Gastrocnemius medialis (tissue), 4 donors: ENCODE measurements around the gene UNC45A.

ENCODE experiments used
- POLR2A ChIP-seq, 2 donors: fragments of 450-650 bp; IDR thresholded peaks; one replicate each; pipeline ENCODE4 v1.6.1; 2017; ENCODE audit warnings: antibody characterized with exemption in 2 of 2, mild to moderate bottlenecking in 2 of 2, moderate library complexity in 2 of 2
- TF ChIP-seq, protein P1 (sequence below), 5 experiments: fragments of 450-650 bp in 3 of 5; fragments of 200-600 bp in 2 of 5; sonication (generic) in 2 of 5; IDR thresholded peaks in 4 of 5; conservative IDR thresholded peaks in 1 of 5; 1 replicate in 4 of 5; 2 replicates in 1 of 5; pipeline ENCODE4 v1.5.1; 2016 to 2019; ENCODE audit warnings: antibody characterized with exemption in 5 of 5, mild to moderate bottlenecking in 3 of 5, moderate library complexity in 3 of 5

- TF ChIP-seq, protein P1, sequence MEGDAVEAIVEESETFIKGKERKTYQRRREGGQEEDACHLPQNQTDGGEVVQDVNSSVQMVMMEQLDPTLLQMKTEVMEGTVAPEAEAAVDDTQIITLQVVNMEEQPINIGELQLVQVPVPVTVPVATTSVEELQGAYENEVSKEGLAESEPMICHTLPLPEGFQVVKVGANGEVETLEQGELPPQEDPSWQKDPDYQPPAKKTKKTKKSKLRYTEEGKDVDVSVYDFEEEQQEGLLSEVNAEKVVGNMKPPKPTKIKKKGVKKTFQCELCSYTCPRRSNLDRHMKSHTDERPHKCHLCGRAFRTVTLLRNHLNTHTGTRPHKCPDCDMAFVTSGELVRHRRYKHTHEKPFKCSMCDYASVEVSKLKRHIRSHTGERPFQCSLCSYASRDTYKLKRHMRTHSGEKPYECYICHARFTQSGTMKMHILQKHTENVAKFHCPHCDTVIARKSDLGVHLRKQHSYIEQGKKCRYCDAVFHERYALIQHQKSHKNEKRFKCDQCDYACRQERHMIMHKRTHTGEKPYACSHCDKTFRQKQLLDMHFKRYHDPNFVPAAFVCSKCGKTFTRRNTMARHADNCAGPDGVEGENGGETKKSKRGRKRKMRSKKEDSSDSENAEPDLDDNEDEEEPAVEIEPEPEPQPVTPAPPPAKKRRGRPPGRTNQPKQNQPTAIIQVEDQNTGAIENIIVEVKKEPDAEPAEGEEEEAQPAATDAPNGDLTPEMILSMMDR (IDR thresholded peaks at IDR 0.05 in 4 of 5, conservative IDR thresholded peaks at IDR 0.05 in 1 of 5) = no peak
- no peak for TF ChIP-seq POLR2A (IDR thresholded peaks at IDR 0.05)
These were observed 42.4 kb upstream of the UNC45A start for GRCh38 chr15:90892498-90893174.
